ENCODE results near the gene SLC35F6. TPM values are rescaled to one million over a fixed set of nuclear protein-coding genes. Genes with fewer than 3 reads are reported as not detected.

The SLC35F6 gene
- total and polyA plus RNA-seq, 12 donors = 13.2 to 36.2 (median 21.3) TPM

DNA sequence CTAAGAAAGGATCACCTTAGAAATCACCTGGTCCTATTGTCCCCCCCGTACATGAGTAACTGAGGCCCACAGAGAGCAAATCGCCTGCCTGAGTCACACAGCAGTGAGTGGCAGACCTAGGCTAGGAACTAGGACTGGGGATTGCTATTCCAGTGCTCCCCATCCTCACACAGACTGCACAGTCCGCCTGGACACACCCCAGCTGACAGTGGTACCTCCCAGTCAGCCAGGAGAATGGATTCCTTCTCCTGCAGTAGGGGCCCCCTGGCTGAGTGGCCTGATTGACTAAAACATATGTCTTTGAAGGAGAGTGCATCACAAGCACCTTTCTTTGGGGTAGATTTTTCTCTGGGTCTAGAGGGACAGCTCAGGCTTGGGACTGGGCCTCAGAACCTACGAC is 32.4 kb upstream of the SLC35F6 start:
- Histone ChIP-seq H3K9me3 (no peaks in the 10 kb centered on the region), H3K27me3 (peaks cover 0 to 18% (median 9%) of the 10 kb centered on the region in 7 donors), H3K36me3 (no peaks in the 10 kb centered on the region), H3K27ac (no peak overlapping the region), H3K4me3 (no peak overlapping the region), H3K4me1 (peaks cover 2 to 17% (median 8%) of the 10 kb centered on the region in 9 donors)
- intact Hi-C loops (cut with DNase I) = no loop called here
- TF ChIP-seq, protein P1, sequence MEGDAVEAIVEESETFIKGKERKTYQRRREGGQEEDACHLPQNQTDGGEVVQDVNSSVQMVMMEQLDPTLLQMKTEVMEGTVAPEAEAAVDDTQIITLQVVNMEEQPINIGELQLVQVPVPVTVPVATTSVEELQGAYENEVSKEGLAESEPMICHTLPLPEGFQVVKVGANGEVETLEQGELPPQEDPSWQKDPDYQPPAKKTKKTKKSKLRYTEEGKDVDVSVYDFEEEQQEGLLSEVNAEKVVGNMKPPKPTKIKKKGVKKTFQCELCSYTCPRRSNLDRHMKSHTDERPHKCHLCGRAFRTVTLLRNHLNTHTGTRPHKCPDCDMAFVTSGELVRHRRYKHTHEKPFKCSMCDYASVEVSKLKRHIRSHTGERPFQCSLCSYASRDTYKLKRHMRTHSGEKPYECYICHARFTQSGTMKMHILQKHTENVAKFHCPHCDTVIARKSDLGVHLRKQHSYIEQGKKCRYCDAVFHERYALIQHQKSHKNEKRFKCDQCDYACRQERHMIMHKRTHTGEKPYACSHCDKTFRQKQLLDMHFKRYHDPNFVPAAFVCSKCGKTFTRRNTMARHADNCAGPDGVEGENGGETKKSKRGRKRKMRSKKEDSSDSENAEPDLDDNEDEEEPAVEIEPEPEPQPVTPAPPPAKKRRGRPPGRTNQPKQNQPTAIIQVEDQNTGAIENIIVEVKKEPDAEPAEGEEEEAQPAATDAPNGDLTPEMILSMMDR (IDR thresholded peaks at IDR 0.05) = no peak
- WGBS, 2 donors = 88 to 91% methylated on average over 4 of the region's 4 CpGs
- DNase-seq (no peak), ATAC-seq (no peak)

DNA sequence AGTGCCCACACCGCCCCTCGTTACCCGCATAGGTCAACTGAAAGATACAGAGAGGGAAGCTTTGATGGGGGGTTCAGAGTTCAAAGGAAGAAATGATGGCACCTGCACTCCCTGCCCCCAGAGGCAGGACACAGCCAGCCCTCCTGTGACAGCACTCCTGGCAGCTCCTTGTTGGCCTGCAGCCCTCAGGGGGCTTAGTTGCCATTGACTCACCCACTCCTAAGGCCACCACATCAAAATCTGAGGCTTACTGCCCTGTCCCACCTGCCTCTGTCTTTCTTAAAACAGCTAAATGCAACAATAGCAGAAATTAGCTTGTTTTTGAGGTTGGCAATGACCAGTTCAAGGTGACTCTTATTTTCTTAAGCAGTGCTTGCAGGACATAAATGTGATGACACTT is 31.6 kb upstream of the SLC35F6 start:
- Histone ChIP-seq H3K27me3 (peaks cover 0 to 11% (median 9%) of the 10 kb centered on the region in 7 donors), H3K4me1 (peaks cover 2 to 17% (median 8%) of the 10 kb centered on the region in 9 donors), H3K4me3 (no peak overlapping the region), H3K9me3 (no peaks in the 10 kb centered on the region), H3K36me3 (no peaks in the 10 kb centered on the region), H3K27ac (no peak overlapping the region)
- TF ChIP-seq, protein P1 (IDR thresholded peaks at IDR 0.05) = no peak
- no peak for ATAC-seq
- DNase-seq = no peak
- intact Hi-C loops (cut with DNase I) = no loop called here
- WGBS, 2 donors = 91 to 96% methylated on average over 3 of the region's 3 CpGs

DNA sequence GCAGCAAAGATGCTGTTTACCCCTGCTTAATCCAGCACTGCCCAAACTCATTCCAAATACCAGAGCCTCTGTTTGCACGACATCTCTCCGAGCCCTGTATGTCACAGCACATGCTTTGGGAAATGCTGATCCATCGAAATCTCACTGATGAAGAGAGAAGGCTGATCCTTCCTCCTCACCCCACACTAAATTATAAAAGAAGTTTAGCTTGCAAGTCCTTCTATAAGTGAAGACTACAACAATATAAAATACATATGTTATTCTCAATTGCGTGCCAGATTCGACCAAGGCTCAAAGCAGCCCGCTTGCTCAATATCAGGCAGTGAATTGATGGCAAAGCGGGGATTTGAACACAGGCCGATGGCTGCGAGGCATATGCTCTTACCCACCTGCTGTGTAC is 30.7 kb upstream of the SLC35F6 start:
- WGBS, 2 donors = 90% methylated on average over 9 of the region's 9 CpGs
- ATAC-seq (no peak), DNase-seq (no peak)
- TF ChIP-seq, protein P1 (IDR thresholded peaks at IDR 0.05) = no peak
- Histone ChIP-seq H3K27me3 (peaks cover 0 to 3% (median 2%) of the 10 kb centered on the region in 7 donors), H3K36me3 (no peaks in the 10 kb centered on the region), H3K27ac (no peak overlapping the region), H3K9me3 (no peaks in the 10 kb centered on the region), H3K4me1 (peaks cover 2 to 14% (median 8%) of the 10 kb centered on the region in 9 donors), H3K4me3 (no peak overlapping the region)
- intact Hi-C loops (cut with DNase I) = no loop called here

DNA sequence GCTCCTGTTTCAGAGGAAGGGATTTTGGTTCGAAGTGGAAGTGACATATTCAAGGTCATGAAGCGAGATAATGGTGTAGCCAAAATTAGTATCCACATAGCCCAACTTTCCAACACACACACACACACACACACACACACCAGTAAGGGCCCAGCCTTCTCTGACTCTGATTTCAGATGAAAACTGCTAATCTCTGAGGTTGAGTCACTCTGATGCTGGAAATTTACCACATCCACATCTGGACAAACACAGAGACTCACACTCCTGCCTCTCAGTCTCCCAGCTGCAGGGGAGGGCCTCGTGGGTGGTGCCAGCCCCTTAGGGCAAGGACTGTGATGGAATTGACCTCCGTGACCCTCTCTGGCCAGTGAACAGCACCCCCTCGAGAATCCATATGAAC is 29.0 kb upstream of the SLC35F6 start:
- H3K4me3 ChIP-seq = no peak overlapping the region
- H3K36me3 ChIP-seq = no peaks in the 10 kb centered on the region
- intact Hi-C loops (cut with DNase I) = loop anchor here in 1 of 10 donors (5.0 kb wide), 1 partner anchor 43 kb away; the partner anchor contains the start of gene KCNK3
- DNase-seq (peak in 1 of 2 donors; percentile 37), ATAC-seq (peak; percentile 21 to 77 (median 63))
- WGBS, 2 donors = 39 to 46% methylated on average over 5 of the region's 5 CpGs
- H3K27ac ChIP-seq = peak overlapping the region in 1 of 10 donors; percentile 31
- peaks cover 2 to 14% (median 8%) of the 10 kb centered on the region in 9 donors for H3K4me1 ChIP-seq
- H3K27me3 ChIP-seq = no peaks in the 10 kb centered on the region
- H3K9me3 ChIP-seq = no peaks in the 10 kb centered on the region
- TF ChIP-seq, protein P1 (IDR thresholded peaks at IDR 0.05) = no peak

Measured in heart right ventricle (tissue), 16 donors.